ENCODE data around the gene CAPN2. TPM values are rescaled to one million over a fixed set of nuclear protein-coding genes. Genes with fewer than 3 reads are reported as not detected.
"Not testable (repeated sequence)": the region's sequence is repeated elsewhere in the genome, so short reads cannot be mapped to it uniquely, and the experiment has no call there.

The CAPN2 gene
- total RNA-seq, 1 experiment from 2014 or later = 155 TPM

GRCh38 chr1:223730479-223731132 lies 18.3 kb downstream of the CAPN2 start:
- H3K27me3 ChIP-seq (replicated peaks) = no peaks in the 10 kb centered on the region
- no peak for DNase-seq (ENCODE audit: low read depth in 1 of 2, low spot score in 2 of 2)
- H3K27ac ChIP-seq = peak overlapping the region; percentile 17
- no peaks in the 10 kb centered on the region for H3K9me3 ChIP-seq (replicated peaks)
- peaks cover 55% of the 10 kb centered on the region for H3K4me1 ChIP-seq (replicated peaks)
- no peak overlapping the region for H3K4me3 ChIP-seq
- H3K36me3 ChIP-seq = peaks cover 72% of the 10 kb centered on the region

DNA sequence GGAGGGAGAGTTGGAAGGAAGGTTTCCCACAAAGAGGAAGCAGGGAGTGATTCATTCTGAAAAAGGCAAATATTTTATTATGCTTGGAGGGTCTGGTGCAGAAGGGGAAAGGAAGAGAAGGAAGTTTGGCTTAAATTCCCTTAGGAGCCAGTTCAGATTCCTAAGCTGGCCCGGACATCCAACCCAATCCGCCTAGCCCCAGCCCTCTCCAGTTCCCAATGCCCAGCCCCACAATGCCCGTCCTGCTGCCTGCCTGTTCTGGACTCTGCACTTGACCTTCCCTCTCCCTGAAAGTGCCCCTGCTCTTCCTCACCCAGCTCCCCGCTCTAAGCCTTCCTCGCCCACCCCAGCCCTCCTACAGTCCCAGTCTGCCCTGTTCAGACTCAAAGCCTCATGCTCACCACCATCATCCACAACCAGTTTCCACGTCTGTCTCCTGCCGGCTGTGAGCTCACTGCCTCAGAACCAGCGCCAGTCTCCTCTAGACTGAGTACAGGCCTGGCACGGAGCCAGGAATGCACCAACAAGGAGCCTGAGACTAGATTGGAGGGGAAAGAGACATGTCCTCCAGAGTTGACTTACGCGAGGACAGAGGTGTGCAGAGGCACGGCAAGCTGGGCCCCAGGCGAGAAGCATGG lies 18.9 kb downstream of the CAPN2 start:
- Histone ChIP-seq H3K9me3 (replicated peaks) (no peaks in the 10 kb centered on the region), H3K27me3 (replicated peaks) (no peaks in the 10 kb centered on the region), H3K4me3 (no peak overlapping the region), H3K4me1 (replicated peaks) (peaks cover 48% of the 10 kb centered on the region), H3K36me3 (peaks cover 71% of the 10 kb centered on the region), H3K27ac (peak overlapping the region; percentile 17)
- no peak for DNase-seq (ENCODE audit: low read depth in 1 of 2, low spot score in 2 of 2)

DNA sequence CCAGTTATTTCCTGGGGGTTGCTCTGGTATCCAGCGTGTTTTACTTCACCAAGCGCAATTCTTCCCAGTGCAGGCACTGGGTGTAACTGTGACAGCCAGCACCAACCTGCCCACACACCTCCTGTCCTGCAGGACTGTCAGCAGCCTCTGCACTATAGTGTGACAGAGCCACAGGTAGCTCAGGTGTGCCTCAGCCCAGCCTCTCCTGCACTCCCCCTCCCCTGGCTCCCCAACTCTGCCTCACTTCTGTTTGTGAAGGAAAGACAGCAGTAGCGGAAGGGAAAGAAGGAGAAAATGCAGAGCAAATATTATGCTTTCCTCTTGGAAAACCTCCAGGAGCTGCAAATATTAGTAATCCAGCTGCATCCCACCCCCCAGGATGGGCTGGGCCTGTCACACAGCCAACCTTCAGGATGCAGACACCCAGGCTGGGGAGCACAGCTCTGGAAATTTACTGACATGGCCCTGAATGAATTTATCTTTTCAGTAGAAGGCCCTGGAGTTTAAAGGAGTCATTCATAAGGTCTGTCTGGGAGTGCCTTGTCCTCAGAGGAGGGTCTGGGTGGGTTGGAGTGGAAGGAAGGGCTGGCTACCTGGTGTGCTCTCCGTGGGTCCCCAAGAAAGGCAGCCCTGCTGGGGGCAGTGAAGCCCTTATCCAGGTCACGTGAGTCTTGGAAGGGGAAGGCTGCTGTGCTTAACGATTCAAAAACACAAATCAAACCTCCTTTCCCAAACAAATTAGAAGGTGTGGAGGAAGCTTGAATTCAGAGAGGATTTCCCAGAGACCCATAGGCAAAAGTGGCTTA lies 20.9 kb downstream of the CAPN2 start:
- Histone ChIP-seq H3K27me3 (replicated peaks) (no peaks in the 10 kb centered on the region), H3K36me3 (peaks cover 61% of the 10 kb centered on the region), H3K9me3 (replicated peaks) (no peaks in the 10 kb centered on the region), H3K27ac (no peak overlapping the region), H3K4me1 (replicated peaks) (peaks cover 44% of the 10 kb centered on the region), H3K4me3 (no peak overlapping the region)
- no peak for DNase-seq (ENCODE audit: low read depth in 1 of 2, low spot score in 2 of 2)

DNA sequence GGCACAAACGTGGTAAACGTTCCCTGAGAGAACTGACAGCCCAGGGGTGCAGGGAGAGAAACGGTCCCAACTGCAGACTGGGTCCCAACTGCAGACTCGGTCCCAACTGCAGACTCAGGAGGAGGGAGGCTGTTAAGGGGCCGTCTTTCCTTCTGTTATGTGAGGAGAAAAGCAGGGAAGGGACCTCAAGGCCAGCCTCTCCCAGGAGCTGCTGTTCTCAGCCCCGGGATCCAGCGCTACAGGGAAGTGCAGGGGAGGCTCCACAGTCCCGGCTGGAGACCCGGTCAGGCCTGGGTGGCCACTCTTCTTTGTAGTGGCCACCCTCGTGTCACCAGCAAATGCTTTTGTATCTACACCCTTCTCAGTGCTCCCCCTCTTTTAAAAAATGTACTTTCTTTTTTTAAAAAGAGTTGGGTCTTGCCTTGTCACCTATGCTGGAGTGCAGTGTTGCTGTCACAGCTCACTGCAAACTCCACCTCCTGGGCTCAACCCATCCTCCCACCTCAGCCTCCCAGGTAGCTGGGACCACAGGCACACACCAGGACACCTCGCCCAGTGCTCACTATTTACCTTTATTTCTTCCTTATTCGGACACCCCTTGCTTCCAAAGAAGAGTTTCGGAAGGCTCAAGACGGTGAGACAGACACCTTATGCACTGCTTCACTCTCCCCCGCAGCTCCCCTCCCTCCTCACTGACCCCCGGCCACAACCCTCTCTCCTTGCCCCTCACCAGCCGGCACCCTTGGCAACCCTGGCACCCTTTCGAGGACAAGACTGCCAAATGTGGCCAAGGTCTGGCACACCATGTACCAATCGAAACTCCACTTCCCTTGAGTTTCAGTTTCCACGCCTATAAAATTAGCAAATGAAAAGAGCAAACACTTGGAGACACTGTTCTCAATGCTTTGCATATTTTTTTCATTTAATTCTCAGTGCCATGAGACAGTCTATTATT lies 21.8 kb downstream of the CAPN2 start:
- no peaks in the 10 kb centered on the region for H3K27me3 ChIP-seq (replicated peaks)
- no peak for DNase-seq (ENCODE audit: low read depth in 1 of 2, low spot score in 2 of 2)
- H3K4me3 ChIP-seq = no peak overlapping the region
- H3K36me3 ChIP-seq = peaks cover 60% of the 10 kb centered on the region
- H3K9me3 ChIP-seq (replicated peaks) = no peaks in the 10 kb centered on the region
- peaks cover 44% of the 10 kb centered on the region for H3K4me1 ChIP-seq (replicated peaks)
- no peak overlapping the region for H3K27ac ChIP-seq

GRCh38 chr1:223736638-223737037 lies 24.3 kb downstream of the CAPN2 start:
- H3K4me1 ChIP-seq (replicated peaks) = peaks cover 30% of the 10 kb centered on the region
- H3K27ac ChIP-seq = 0 out of 2 replicates have a peak overlapping the region, but pooled peaks have one; percentile 47
- peaks cover 65% of the 10 kb centered on the region for H3K36me3 ChIP-seq

DNA sequence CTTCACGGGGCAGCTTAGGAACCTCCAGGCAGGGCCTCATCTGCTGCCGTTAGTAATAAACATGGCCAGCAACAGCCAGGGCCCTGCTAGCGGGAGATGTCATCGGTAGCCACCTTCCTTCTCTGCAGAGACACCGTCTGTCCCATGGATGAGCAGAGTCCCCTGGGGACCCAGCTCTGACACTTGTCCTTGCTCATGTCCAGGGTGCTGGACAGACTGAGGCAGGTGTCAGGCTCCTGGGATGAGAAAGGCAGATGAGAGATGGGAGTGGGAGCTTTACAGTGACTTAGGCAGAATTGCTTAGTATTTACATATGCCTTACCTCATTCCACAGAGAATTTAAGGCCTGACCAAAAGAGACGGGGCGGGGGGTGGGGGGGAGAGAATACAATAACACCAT lies 25.0 kb downstream of the CAPN2 start:
- Histone ChIP-seq H3K4me1 (replicated peaks) (peaks cover 23% of the 10 kb centered on the region), H3K4me3 (no peak overlapping the region), H3K9me3 (replicated peaks) (no peaks in the 10 kb centered on the region), H3K27me3 (replicated peaks) (no peaks in the 10 kb centered on the region), H3K36me3 (peaks cover 64% of the 10 kb centered on the region), H3K27ac (peak overlapping the region; percentile 47)
- DNase-seq (ENCODE audit: low read depth in 1 of 2, low spot score in 2 of 2) = peak in 1 of 2 experiments; percentile 49

More at GRCh38 chr1:223736638-223737037, 24.3 kb downstream of the CAPN2 start:
- not testable (repeated sequence) for H3K9me3 ChIP-seq (replicated peaks); H3K27me3 ChIP-seq (replicated peaks); DNase-seq (ENCODE audit: low read depth in 1 of 2, low spot score in 2 of 2); H3K4me3 ChIP-seq

GRCh38 chr1:223738465-223739365 lies 26.4 kb downstream of the CAPN2 start:
- no peak for DNase-seq (ENCODE audit: low read depth in 1 of 2, low spot score in 2 of 2)
- H3K27ac ChIP-seq = no peak overlapping the region
- H3K4me1 ChIP-seq (replicated peaks) = peaks cover 14% of the 10 kb centered on the region

GRCh38 chr1:223739366-223740037 lies 27.2 kb downstream of the CAPN2 start:
- peaks cover 63% of the 10 kb centered on the region for H3K36me3 ChIP-seq
- H3K9me3 ChIP-seq (replicated peaks) = no peaks in the 10 kb centered on the region
- peaks cover 14% of the 10 kb centered on the region for H3K4me1 ChIP-seq (replicated peaks)
- no peak overlapping the region for H3K4me3 ChIP-seq
- no peak for DNase-seq (ENCODE audit: low read depth in 1 of 2, low spot score in 2 of 2)
- H3K27me3 ChIP-seq (replicated peaks) = no peaks in the 10 kb centered on the region
- no peak overlapping the region for H3K27ac ChIP-seq

More at GRCh38 chr1:223738465-223739365, 26.4 kb downstream of the CAPN2 start:
- Histone ChIP-seq H3K4me3 (no peak overlapping the region), H3K9me3 (replicated peaks) (no peaks in the 10 kb centered on the region), H3K27me3 (replicated peaks) (no peaks in the 10 kb centered on the region), H3K36me3 (peaks cover 59% of the 10 kb centered on the region)

DNA sequence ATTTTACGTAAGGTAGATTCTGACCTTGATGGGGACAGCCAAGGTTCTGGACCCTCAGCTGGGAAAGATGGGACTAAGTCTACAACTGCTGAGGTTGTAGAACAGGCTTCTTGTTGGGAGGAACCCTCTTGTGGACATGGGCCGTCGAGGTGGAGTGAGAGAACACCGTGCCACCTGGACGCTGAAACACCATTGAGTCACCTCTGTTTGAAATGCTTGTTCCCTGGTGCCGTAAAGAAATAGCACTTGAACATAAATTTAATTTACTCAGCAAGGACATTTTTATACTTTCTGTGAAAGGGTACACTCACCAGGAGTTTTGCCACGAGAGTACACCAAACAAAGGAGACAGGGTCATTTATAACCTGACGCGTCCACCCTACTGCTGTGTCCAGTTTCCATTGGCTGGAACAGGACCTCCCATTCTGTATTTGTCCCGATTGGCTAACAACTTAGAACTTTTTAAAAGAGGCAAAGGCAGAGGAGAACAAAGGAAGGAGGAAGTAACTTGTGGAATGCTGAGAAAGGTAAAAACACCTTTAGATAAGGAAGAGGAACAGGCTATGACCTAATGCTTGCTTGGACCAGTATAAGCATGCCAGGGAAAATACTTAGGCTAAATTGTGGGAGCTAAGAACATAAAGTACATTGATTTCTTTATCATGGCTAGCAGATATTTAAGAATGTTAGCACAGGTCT lies 27.8 kb downstream of the CAPN2 start:
- not testable (repeated sequence) for H3K4me3 ChIP-seq; H3K9me3 ChIP-seq (replicated peaks); DNase-seq (ENCODE audit: low read depth in 1 of 2, low spot score in 2 of 2); H3K27ac ChIP-seq; H3K27me3 ChIP-seq (replicated peaks)
- peaks cover 62% of the 10 kb centered on the region for H3K36me3 ChIP-seq
- H3K4me1 ChIP-seq (replicated peaks) = peaks cover 14% of the 10 kb centered on the region

- H3K27me3 ChIP-seq (replicated peaks) = no peaks in the 10 kb centered on the region
- H3K9me3 ChIP-seq (replicated peaks) = no peaks in the 10 kb centered on the region
- H3K4me3 ChIP-seq = no peak overlapping the region
- peaks cover 67% of the 10 kb centered on the region for H3K36me3 ChIP-seq
- no peak overlapping the region for H3K27ac ChIP-seq
- DNase-seq (ENCODE audit: low read depth in 1 of 2, low spot score in 2 of 2) = no peak
- H3K4me1 ChIP-seq (replicated peaks) = peaks cover 10% of the 10 kb centered on the region
Measured at GRCh38 chr1:223741861-223742260, 29.5 kb downstream of the CAPN2 start.

GRCh38 chr1:223742856-223743517 lies 30.6 kb downstream of the CAPN2 start:
- Histone ChIP-seq H3K4me3 (no peak overlapping the region), H3K36me3 (peaks cover 78% of the 10 kb centered on the region), H3K4me1 (replicated peaks) (peaks cover 9% of the 10 kb centered on the region), H3K27ac (no peak overlapping the region), H3K27me3 (replicated peaks) (no peaks in the 10 kb centered on the region), H3K9me3 (replicated peaks) (no peaks in the 10 kb centered on the region)
- DNase-seq (ENCODE audit: low read depth in 1 of 2, low spot score in 2 of 2) = no peak

All from SJSA1 (cell line).